HG03521 (cell line): ENCODE data around the gene FAM3B.

Experiments
- ATAC-seq: cut with Tn5 transposase; IDR thresholded peaks from one replicate; pipeline ENCODE4 v1.9.1; 2021; ENCODE audit warnings: mild to moderate bottlenecking, moderate library complexity; ENCODE audit not compliant: unreplicated experiment

Gene FAM3B

GRCh38 chr21:41367945-41368734 lies 51.5 kb downstream of the FAM3B start:
- peak; percentile 57 for ATAC-seq

- no peak for ATAC-seq
Measured at GRCh38 chr21:41368735-41369104, 52.1 kb downstream of the FAM3B start.

DNA sequence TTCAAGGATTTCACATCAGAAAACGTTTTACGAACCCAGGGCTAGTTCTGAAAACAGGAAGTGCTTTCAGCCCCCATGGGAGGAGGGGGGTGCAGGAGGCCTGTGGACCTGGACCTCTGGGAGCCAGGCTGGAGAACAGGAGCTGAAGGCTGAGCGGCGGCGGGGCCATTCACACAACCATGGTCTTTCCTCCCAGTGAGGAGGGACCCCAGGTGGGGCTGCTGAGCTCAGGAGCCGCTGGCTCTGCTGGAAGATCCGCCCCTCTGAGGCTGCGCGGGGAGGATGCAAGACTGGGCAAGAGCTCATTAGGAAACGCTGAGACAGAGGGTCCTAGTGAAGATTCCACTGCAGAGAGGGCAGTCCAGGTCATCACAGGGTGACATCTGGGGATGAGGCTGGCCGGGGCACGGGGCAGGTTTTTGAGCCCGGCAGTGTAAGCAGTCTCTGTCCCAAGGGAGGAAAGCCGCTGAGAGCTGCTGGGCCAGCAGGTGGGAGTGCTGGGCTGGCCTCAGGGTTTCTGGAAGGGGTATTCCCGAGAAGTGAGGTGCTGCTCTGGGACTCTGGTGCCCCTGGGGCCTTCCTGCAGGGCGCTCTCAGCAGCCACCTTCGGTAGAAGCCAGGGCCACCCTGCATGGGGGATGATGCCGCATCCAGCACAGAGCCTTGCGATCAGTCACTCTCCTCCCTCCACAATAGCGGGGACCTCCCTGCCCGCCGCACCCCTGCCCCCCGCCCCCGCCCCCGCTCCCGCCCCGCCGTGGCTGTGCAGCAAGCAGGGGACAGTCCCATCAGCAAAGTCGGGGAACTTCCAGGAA lies 52.7 kb downstream of the FAM3B start:
- peak; percentile 32 for ATAC-seq

DNA sequence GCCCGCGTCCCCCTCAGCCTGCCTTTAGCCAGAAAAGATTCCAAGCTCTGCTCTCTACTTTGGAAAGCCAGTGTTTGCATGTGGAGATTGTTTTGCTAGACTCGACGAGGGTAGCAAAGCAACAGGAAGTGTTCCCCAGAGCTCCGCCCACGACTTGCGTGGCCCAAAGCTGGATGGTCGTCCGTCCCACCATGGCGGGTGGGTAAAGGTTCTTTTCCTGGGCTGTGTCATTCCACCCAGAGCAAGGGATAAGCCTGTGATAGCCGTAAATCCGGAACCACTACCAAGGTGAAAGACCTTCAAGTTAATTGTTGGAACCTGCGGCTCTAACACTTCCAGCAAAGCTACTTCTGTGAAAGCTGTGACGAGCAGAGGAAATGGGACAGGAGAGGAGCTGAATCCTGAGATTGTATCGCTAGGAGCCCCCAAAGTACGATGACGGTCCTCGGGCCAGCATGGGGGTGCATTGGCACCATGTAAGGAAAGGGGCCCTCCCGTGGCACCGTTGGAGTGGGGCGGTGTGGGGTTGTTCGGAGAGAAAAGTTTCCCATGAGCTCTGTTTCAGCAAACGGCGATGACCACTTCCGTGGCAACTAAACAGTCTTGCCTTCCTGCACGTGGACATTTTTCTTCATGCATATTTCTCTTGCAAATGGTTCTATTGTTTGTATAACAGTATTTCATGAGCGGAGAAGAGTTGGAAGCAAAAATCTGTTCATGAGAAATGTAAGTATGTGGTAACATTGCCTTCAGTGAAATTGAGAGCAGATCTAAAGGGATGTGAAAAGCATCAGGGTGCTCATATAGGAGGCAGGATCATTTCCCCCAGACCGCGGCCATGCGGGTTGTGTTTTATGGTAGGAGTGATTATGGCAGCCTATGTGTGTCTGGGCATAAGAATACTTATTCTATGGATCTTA lies 53.6 kb downstream of the FAM3B start:
- ATAC-seq = no peak

DNA sequence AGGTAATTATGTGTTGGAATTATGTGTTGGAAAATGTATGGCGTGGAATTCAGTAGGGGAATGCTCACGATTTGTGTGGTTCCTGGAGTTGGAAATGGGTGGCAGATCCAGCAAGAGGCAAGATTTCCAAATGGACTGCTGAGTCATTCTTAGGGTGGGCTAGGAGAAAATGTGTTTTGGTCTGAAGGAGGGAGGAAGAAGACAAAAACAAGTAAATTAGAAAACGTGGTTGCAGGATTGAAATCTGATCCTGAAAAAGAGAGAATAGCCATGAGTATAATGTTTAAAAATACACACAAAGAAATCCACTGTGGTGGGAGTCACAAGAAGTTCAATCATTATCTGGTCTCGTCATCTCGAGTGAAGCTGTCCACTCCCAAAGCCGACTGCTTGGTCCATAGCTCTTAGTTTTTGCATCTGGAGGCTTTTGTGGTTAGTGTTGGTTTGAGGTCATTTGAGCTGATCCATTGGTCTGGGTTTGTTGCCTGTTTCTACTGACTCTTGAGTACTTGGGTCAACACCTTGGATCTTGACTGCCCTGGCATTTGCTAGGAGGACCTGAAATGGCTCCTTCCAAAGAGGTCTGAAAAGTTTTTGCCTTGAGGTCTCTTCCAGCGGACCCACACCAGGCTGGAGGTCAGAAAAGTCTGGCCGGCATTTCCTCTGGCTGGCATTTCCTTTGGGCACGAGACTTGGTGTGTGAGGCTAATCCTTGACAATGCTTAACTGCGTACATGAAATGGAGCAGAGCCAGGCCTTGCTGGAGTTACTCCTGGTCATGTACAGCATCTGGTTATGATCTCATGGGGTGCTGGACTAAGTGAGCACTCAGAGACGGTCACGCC lies 54.5 kb downstream of the FAM3B start:
- no peak for ATAC-seq

GRCh38 chr21:41371685-41372030 lies 55.1 kb downstream of the FAM3B start:
- no peak for ATAC-seq

- ATAC-seq = no peak
Measured at GRCh38 chr21:41373253-41373652, 56.7 kb downstream of the FAM3B start.

GRCh38 chr21:41373763-41374162 lies 57.2 kb downstream of the FAM3B start:
- no peak for ATAC-seq

GRCh38 chr21:41374177-41374712 lies 57.6 kb downstream of the FAM3B start:
- ATAC-seq = no peak

DNA sequence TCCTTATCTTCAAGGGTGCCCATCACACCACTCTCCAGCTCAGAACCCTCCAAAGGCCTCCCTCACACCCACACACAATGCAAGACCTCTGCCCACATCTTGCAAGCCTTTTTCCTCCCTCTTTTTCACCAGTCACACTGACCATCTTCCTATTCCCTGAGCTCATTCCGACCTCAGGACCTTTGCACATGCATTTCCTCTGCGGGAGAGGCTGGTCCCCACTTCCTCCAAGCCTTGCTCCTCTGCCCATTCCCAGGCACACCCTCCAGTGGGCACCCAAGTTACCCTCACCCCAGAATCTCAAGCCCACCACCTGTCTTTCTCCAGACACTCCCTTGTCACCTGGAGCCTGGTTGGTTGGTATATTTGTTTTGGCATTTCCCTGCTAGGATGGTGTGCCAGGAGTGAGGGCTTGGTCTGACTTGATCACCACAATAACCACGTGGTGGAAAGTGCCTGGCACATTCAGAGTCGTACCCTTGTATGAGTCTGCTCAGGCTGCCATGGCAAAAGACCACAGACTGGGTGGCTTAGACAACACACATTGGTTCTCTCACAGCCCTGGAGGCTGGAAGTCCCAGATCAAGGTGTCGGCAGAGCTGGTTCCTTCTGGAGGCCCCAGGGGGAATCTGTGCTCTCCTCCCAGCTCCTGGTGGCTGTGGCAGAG lies 58.4 kb downstream of the FAM3B start:
- no peak for ATAC-seq

DNA sequence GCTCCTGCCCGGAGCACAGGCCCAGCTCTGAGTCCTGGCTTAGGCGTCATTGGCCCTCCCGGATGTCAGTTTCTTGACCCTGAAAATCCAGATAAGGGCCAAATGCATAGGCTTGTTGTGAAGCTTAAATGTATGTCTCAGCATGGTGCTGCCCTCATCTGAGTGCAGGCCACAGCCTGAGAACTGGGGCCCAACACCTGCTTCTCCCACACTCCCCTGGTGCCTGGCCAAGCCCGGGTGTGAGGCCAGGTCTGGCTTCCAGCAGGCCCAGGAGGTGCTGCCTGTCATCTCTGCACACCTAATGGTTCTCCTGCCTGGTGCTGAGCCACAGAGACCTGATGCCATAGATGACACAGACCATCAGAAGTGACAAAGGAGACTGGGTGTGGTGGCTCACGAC lies 59.3 kb downstream of the FAM3B start:
- ATAC-seq = no peak

DNA sequence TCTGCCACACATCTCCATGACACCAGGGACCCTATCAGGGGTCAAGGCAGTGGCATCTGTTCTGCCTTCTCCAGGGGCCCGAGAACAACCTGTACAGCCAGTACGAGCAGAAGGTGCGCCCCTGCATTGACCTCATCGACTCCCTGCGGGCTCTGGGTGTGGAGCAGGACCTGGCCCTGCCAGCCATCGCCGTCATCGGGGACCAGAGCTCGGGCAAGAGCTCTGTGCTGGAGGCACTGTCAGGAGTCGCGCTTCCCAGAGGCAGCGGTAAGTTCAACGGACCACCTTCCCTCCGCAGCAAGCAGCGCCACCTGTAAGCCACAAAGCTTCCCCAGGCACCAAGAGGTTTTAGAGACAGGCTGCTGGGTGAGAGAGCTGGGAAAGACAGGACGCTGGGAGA lies 61.1 kb downstream of the FAM3B start:
- no peak for ATAC-seq

GRCh38 chr21:41378849-41379248 lies 62.2 kb downstream of the FAM3B start:
- ATAC-seq = no peak

- no peak for ATAC-seq
Measured at GRCh38 chr21:41379901-41380300, 63.3 kb downstream of the FAM3B start.

DNA sequence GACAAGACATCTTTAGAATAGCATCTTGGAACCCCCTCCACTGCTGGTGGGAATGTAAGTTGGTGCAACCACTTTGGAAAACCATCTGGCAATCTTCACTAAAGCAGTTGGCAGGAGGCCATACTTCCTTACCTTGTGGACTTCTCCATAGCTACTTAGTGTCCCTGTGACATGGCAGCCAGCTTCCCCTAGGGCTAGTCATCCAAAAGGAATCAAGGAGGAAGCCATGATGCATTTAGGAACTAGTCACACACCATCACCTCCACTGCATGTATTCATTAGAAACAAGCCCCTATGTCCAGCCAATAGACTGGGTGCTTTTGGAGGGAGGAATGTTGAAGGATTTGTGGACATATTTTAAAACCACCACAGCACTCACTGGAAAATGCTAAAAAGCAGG lies 65.1 kb downstream of the FAM3B start:
- no peak for ATAC-seq

- no peak for ATAC-seq
Measured at GRCh38 chr21:41387042-41387819, 70.6 kb downstream of the FAM3B start.

GRCh38 chr21:41387824-41388223 lies 71.2 kb downstream of the FAM3B start:
- ATAC-seq = no peak

DNA sequence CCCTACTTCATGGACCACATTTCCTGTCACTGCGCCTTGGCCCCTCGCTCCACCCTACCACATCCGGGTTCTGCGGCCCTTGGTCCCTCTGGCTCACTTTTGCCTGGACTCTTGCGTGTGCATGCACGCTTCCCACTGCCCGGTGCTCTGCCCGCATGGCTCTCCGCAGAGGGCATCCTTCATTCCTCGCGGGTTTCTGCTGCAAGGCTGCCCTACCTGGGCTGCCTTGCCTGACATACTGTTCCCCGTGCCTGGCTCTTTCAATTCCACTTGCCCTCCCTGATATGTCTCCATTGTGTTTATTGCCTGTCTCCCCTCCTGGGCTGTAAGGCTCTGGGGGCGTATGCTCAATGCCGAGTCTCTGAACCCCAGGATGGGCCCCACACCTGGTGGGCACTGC lies 71.7 kb downstream of the FAM3B start:
- ATAC-seq = no peak
